Measurements from ENCODE around the gene ZNF215.

- TF ChIP-seq POLR2AphosphoS5 (IDR thresholded peaks at IDR 0.05; ENCODE audit: low read depth): no peak
- no peak for TF ChIP-seq CTCF (IDR thresholded peaks at IDR 0.05; ENCODE audit: insufficient read depth, low read length)
- TF ChIP-seq REST (IDR thresholded peaks at IDR 0.05; ENCODE audit: insufficient replicate concordance, low read depth): no peak
- no peak for TF ChIP-seq GABPA (IDR thresholded peaks at IDR 0.05; ENCODE audit: low read depth)
- TF ChIP-seq SPI1 (IDR thresholded peaks at IDR 0.05; ENCODE audit: borderline replicate concordance, low read depth): no peak
These were observed 78.3 kb downstream of the ZNF215 start for GRCh38 chr11:7004482-7004881.
